Epithelial cell of esophagus (primary cell): ENCODE results near the gene MRGPRD.

Experiments used
- DNase-seq: peaks from one replicate; pipeline ENCODE4 v3.0.0; 2010; ENCODE audit warnings: low read depth
- H3K4me3 ChIP-seq: 2 replicates; pipeline ENCODE4 v1.5.1; 2011; ENCODE audit warnings: mild to moderate bottlenecking, low read length, control low read depth
- CTCF ChIP-seq: IDR thresholded peaks from 2 replicates; pipeline ENCODE4 v1.5.1; 2011; ENCODE audit warnings: low read depth, mild to moderate bottlenecking, low read length, control low read depth, inconsistent platforms; ENCODE audit not compliant: insufficient read depth; ENCODE audit errors: missing control alignments

Gene MRGPRD

DNA sequence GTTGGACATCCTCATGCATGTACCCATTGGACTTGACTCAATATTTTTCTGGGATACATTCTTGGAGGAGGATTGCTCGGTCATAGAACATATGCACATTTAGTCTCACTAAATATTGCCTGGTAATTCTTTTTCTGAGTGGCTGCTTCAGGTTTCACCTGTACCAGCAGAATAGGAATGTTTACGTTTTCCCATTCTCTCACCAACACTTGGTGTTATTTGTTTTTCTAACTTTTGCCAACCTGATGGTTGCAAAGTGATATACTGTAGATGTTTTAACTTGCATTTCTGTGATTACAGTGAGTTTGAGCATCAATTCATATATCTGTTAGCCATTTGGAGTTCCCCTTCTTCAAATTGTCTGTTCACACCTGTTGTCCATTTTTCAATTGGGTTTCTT, 1.3 kb upstream of the MRGPRD start:
- H3K4me3 ChIP-seq, result no peak overlapping the region
- TF ChIP-seq CTCF, result no peak
- no peak for DNase-seq

DNA sequence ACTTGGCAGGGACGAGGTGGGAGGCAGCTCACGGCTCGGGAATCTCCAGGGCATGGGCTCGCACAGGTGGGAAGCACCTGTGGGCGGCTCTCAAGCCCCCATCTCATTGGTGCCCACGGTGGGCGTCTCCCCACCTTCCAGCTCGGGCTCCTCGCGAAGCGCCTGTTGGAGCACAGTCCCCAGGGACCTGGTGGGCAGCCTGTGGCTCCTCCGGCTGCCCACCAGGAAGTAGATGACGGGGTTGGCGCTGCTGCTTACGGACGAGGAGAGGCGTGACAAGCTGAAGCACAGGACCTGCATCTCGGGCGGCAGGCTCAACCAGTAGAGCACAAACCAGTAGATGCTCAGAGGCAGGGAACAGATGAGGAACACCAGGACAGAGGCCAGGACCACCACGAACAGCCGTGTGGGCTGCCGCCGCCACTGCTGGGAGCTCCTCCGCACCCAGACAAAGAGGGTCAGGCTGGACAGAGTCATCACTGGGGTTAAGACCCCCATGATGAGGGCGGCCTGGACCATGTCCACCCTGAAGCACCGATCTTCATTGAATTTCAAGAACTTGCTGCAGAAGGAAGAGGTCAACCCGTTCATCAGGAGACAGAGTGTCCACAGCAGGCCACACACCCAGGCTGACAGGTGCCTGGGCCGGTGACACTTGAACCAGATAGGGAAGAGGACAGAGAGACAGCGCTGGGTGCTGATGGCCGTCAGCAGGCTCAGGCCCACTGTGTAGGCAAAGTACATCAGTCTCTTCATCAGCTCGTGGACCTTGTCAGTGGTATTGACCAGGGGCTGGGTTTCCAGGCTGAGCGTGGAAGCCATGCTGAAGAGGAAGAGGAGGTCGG, 633 bp downstream of the MRGPRD start:
- no peak overlapping the region for H3K4me3 ChIP-seq
- DNase-seq, result no peak
- TF ChIP-seq CTCF, result no peak

DNA sequence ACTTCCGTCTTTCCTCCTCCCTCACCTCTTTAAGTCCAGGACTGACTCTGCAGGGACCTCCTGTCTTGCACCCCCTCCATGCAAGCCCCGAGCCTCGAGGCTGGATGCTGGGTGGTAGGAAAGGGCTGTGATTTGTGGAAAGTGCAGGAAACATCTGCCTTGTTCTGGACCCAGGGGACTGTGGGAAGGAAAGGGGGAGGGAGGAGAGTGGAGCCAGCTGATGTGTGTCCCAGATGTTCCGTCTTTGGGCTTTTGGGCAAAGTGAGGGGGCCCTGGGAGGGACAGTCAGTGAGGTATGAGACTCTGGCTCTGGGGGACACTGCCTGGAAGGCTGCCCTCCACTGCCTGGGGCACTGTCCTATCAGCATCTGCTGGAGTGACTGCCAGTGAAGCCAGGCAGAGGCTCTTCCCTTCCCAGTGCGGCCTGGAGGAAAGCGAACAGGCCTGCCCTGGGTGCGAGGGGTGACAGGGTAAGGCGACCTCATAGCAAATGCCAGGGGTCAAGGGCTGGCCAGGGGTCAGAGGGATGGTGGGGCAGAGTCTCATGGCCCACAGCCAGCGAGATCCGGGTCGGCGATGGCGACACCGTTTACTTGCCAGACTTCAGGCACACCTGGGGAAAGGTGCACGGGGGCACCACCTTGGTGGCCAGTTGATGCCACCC, 1.7 kb downstream of the MRGPRD start:
- no peak overlapping the region for H3K4me3 ChIP-seq
- TF ChIP-seq CTCF, result no peak
- no peak for DNase-seq

DNA sequence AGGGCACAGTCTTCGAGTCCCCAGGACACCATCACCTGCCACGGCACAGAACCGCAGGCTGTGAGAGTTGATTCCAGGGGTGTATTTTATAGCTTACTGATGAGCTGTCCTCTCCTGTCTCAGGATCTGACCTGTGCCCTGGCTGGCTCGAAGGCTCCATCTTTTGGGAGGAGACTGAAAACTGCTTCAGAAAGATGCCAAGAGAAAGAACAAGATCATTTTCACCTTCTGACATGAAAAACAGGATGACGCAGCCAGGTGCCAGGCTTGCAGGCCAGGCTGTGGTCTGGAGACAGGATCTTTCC, 2.2 kb downstream of the MRGPRD start:
- no peak for DNase-seq
- no peak overlapping the region for H3K4me3 ChIP-seq
- no peak for TF ChIP-seq CTCF

DNA sequence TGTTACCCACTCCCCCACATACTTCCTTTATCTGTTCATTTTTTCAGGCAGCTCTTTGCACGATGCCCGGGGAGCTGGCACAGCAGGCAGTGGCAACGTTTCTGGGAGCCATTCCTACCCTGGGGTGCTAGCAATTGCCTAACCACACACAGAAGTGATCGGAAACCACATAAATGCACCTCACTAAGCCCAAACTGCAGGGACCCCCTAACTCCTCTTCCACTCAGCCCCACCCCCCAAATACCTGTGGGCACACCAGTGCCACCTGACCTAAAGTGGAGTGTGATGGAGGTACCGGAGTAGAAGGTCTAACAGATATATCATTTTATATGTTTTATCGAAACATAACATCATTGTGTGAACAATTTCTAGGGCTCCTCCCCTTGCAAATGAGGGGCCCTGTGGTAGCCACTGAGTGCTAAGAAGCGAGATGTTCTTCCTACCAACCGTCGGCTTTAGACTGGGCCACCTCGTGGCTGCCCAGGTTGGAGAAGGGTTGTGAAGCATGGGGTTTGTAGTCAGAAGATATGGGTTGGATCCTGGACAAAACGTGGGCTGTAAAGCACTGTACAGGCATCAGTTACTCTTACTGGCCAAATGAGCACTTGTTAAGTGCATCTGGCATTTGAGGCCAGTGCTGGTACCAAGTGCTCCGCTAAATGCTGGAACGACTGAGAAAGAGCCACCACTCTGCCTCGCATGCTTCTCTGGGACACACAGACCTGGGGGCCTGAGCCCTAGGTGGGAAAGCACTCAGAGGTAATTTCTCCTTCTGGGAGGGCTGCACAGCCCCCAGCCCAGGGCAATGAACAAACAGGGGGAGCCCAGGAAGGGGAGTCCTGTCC, 2.8 kb downstream of the MRGPRD start:
- DNase-seq, result no peak
- TF ChIP-seq CTCF, result no peak
- no peak overlapping the region for H3K4me3 ChIP-seq

- DNase-seq, result no peak
- H3K4me3 ChIP-seq, result no peak overlapping the region
- TF ChIP-seq CTCF, result no peak
Observed at GRCh38 chr11:68976563-68976962, 4.2 kb downstream of the MRGPRD start.
